LNCaP clone FGC (cell line): Measurements from ENCODE around the gene DIAPH1.

Experiments used
- DNase-seq: peaks from one replicate; pipeline ENCODE4 v3.0.0-alpha.2; 2011; ENCODE audit warnings: low read depth
- H3K4me3 ChIP-seq: 2 replicates; pipeline ENCODE4 v1.5.1; 2011; ENCODE audit warnings: mild to moderate bottlenecking, low read depth, low read length, control low read depth
- TF ChIP-seq, protein P1 (sequence below): IDR thresholded peaks from 2 replicates; pipeline ENCODE4 v1.5.1; 2012; ENCODE audit warnings: mild to moderate bottlenecking; ENCODE audit not compliant: control insufficient read depth, insufficient read depth; ENCODE audit errors: extremely low read depth

Gene DIAPH1

GRCh38 chr5:141623611-141624010 lies 4.8 kb upstream of the DIAPH1 start:
- H3K4me3 ChIP-seq = no peak overlapping the region
- TF ChIP-seq, protein P1, sequence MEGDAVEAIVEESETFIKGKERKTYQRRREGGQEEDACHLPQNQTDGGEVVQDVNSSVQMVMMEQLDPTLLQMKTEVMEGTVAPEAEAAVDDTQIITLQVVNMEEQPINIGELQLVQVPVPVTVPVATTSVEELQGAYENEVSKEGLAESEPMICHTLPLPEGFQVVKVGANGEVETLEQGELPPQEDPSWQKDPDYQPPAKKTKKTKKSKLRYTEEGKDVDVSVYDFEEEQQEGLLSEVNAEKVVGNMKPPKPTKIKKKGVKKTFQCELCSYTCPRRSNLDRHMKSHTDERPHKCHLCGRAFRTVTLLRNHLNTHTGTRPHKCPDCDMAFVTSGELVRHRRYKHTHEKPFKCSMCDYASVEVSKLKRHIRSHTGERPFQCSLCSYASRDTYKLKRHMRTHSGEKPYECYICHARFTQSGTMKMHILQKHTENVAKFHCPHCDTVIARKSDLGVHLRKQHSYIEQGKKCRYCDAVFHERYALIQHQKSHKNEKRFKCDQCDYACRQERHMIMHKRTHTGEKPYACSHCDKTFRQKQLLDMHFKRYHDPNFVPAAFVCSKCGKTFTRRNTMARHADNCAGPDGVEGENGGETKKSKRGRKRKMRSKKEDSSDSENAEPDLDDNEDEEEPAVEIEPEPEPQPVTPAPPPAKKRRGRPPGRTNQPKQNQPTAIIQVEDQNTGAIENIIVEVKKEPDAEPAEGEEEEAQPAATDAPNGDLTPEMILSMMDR = no peak
- no peak for DNase-seq

GRCh38 chr5:141623186-141623585 lies 4.4 kb upstream of the DIAPH1 start:
- no peak for DNase-seq
- no peak overlapping the region for H3K4me3 ChIP-seq
- TF ChIP-seq, protein P1 = no peak

GRCh38 chr5:141618030-141618803 lies 583 bp downstream of the DIAPH1 start:
- peak overlapping the region; percentile 89 for H3K4me3 ChIP-seq
- TF ChIP-seq, protein P1 = no peak
- peak; percentile 91 for DNase-seq

DNA sequence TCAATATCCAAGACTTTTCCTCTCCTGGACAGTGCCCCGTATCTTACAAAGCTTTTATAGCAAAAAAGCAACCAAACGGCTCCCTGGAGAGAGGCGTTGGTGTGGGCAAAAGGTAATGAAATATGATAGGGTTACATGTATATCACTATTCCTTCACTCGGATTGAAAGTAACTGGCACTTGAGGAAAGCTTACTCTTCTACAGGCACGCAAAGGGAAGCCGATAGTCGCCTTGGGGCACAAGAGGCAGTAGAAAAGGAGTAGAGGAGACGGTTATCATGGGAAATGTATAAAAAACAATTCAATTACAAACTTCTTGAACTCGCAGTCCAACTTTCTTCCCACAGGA lies 1.1 kb downstream of the DIAPH1 start:
- H3K4me3 ChIP-seq = peak overlapping the region; percentile 89
- no peak for DNase-seq
- TF ChIP-seq, protein P1 = no peak

GRCh38 chr5:141617128-141617527 lies 1.7 kb downstream of the DIAPH1 start:
- H3K4me3 ChIP-seq = peak overlapping the region; percentile 89
- DNase-seq = no peak
- TF ChIP-seq, protein P1 = no peak

DNA sequence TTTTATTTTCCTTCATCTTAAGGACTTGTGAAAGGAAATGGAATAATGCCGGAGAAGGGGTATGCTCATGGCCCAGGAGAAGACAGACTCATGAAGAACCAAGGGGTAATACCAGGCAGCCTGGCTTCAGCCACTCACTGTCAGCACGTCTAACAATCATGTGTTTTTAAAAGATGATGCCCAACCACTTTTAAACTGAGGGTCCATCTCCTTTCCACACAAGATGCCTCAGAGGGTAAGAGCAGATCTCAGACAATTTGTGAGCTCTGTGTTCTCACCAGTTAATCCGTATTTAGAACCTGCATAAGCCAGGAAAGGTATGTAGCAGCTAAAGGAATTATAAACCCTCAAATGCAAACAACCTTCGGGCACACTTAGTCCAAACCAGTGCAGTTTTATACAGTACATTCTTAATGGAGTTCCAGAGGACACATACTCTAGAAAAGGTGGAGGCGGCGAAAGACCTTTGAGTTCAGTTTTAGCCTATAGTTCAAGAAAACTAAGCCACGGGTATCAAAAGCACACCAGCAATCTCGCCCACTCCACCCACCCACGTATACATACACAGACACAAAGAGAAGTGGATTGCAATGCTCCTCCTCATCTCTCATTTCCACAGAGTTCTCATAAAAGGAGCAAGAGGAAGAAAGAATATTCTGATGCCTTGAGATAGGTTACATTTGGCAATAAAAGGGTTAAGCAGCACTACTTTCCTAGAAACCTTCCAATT lies 2.6 kb downstream of the DIAPH1 start:
- TF ChIP-seq, protein P1 = no peak
- peak overlapping the region; percentile 89 for H3K4me3 ChIP-seq
- DNase-seq = no peak
